ENCODE data around the gene OR8B12.
"Not testable (repeated sequence)": the region's sequence is repeated elsewhere in the genome, so short reads cannot be mapped to it uniquely, and the experiment has no call there.

OR8B12 gene

DNA sequence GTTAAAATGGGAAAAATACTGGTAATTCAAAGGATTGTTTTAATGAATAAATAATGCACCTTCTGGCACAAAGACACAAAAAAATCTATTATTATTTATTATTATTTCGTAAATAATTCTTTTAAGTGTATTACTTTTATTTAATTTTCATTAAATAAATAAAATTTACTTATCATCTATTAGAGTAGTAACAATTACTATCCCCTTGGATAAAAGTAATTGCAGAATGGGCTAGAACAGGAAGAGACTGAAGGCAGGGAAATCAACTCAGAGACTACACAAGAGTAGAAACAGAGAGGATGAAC lies 23.0 kb downstream of the OR8B12 start:
- no peak for DNase-seq (ENCODE audit: low read depth)

DNA sequence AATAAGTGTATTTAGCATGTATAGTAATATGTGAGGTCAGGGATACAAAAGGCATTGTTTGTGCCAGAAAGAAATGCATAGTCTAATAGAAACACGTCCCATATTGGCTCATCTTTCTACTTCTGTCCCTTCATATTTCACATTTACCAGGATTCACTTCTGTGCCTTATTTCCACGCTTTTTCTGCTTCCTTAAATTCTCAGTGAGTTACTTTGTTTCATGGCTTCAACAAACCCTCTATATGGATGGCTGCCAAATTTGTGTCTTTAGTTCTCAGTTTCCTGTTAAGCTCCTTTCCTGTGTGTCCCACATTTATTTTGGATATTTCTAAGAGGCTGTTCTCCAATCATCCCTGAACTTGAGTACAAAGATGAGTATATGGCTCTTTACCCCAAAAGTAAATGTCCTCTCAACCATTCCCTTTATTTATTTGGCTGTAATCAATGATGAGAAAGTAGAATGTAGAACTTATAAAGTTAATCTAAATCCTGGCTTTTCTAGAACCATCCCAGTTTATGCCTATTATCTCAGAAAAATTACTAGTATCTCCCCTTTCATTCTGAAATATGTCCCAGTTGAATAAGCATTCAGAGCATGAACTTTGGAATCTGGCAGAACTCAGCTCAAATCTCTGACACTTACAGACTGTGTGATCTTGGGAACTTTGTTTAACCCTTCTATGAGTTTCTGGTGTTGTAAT lies 23.5 kb downstream of the OR8B12 start:
- DNase-seq (ENCODE audit: low read depth) = no peak

GRCh38 chr11:124518989-124519451 lies 24.4 kb downstream of the OR8B12 start:
- no peak for DNase-seq (ENCODE audit: low read depth)

GRCh38 chr11:124517314-124517713 lies 26.1 kb downstream of the OR8B12 start:
- DNase-seq (ENCODE audit: low read depth) = no peak

GRCh38 chr11:124514675-124515074 lies 28.8 kb downstream of the OR8B12 start:
- DNase-seq (ENCODE audit: low read depth) = not testable (repeated sequence)

DNA sequence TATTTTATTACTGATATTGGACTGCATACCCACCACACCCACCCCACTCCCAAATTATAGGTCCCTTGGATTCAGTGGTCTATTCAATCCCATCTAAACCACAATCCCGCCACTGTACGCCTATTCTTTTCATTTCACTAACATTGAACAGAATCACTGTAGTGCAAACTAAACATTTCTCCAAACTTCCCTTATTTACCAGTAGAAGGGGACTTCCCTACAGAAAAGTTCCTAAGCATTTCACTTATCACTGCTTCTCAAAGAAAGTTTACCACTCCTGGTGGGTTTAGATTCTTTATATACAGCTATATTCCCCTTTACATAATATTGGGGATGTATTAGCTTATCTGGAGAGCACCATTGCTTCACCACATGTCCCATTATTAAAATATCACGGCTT lies 29.3 kb downstream of the OR8B12 start:
- no peak for DNase-seq (ENCODE audit: low read depth)

- no peak for DNase-seq (ENCODE audit: low read depth)
Measured at GRCh38 chr11:124511745-124512144, 31.7 kb downstream of the OR8B12 start.

- no peak for DNase-seq (ENCODE audit: low read depth)
Measured at GRCh38 chr11:124510279-124510678, 33.2 kb downstream of the OR8B12 start.

DNA sequence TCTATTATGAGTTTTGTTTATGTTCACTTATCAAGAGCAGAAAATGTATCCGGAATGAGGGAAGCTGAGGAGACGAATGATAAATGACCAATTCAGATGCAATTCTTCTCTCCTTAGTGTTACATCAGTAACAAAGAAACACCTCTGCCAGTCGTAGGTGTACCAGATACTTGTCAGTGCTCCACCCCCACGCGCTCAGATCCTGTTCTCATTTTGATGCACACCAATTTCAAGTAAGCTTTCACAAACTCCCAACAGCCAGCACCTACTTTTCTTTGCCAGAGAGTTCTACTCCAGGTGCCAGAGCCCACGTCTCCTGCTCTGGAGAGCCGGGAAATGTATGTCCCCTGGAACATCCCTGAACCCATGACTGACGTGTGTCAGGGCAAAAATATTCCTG lies 43.7 kb downstream of the OR8B12 start:
- DNase-seq (ENCODE audit: low read depth) = no peak

DNA sequence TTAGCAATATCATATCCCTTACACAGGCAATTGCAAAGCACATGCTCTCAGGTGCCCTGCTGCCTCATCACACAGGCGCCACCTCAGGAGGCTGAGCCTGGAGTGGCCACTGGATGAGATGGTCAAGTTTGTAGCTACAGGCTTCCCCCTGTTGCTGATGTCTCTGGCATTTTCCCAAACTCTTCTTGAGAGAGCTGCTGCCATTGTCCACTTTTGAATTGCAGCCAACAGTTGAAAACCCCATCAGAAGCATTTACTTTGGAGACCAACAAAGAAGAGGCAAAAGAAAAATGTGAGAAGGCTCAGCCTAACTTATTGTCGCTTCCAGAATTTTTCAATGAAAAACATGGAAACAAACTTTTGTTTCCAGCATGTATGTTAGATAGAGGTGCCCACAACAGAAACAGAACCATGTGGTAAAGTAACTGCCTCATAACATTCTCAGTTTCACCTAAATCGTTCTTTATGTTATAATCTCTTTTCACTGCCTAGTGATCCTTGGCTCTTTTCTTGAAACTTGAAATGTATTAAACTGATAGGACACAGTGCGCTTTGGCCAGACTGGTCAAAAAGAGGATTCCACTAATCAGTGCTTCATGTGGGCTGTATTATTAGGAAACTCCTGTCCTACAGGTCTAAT lies 50.3 kb downstream of the OR8B12 start:
- no peak for DNase-seq (ENCODE audit: low read depth)
